Measurements from ENCODE around the gene TMPRSS4.

GRCh38 chr11:118058311-118059245 lies 18.3 kb upstream of the TMPRSS4 start:
- no peak for TF ChIP-seq CTCF (IDR thresholded peaks at IDR 0.05)
- no peak for TF ChIP-seq POLR2A (IDR thresholded peaks at IDR 0.05)

Measured in esophagus squamous epithelium (tissue), 4 donors.